Activated T-cell treated with anti-CD3 and anti-CD28 coated beads, Interleukin-2, amount 50 U/mL, for 4 hours (primary cell): ENCODE measurements around the gene COL1A1. TPM values are rescaled to one million over a fixed set of nuclear protein-coding genes. Genes with fewer than 3 reads are reported as not detected.

Experiments used
- ATAC-seq, 2 donors: fragments of 200-7000 bp; cut with Tn5 transposase; one replicate each; pipeline ENCODE4 v1.10.0; 2021
- DNase-seq: peaks from one replicate; pipeline ENCODE4 v3.0.0-alpha.2; 2020
- H3K27me3 Mint-ChIP-seq: one replicate; pipeline ENCODE4 v1.8.0; 2021; ENCODE audit warnings: low read depth, mixed read lengths
- H3K36me3 Mint-ChIP-seq: one replicate; pipeline ENCODE4 v1.8.0; 2022; ENCODE audit warnings: mixed read lengths; ENCODE audit not compliant: insufficient read depth
- H3K4me1 Mint-ChIP-seq: one replicate; pipeline ENCODE4 v1.8.0; 2021; ENCODE audit warnings: low read depth, mixed read lengths
- H3K4me3 Mint-ChIP-seq: one replicate; pipeline ENCODE4 v1.8.0; 2021; ENCODE audit warnings: mild to moderate bottlenecking, moderate library complexity, mixed read lengths
- H3K9me3 Mint-ChIP-seq: one replicate; pipeline ENCODE4 v1.8.0; 2021; ENCODE audit warnings: mixed read lengths
- total RNA-seq, 3 donors: library from RNA; stranded (reverse); gene quantifications; one replicate each; pipeline ENCODE4 v1.2.1, GENCODE V29; 2021

Gene COL1A1
- total RNA-seq, 3 donors from 2014 or later = 1.6 to 3.2 (median 2.8) TPM

DNA sequence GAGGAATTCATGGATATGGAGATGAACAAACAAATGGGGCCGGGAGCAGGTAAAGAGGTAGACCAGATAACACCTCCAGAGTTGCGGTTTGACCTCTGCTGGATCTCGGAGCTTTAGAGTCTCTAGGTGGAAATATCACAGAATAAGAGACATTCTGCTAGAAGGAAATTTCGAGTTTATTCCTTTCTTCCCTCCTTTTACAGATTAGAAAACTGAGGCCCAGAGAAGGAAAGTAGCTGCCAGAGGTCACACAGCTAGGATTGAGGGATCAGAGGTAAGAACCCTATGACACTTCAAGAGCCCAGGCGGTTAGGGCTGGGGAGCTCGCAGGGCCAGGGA, 7.7 kb upstream of the COL1A1 start:
- Mint-ChIP-seq H3K4me3 (no peak overlapping the region), H3K9me3 (no peaks in the 10 kb centered on the region), H3K27me3 (peaks cover 57% of the 10 kb centered on the region), H3K36me3 (no peaks in the 10 kb centered on the region), H3K4me1 (peaks cover 9% of the 10 kb centered on the region)
- ATAC-seq (no peak), DNase-seq (no peak)

DNA sequence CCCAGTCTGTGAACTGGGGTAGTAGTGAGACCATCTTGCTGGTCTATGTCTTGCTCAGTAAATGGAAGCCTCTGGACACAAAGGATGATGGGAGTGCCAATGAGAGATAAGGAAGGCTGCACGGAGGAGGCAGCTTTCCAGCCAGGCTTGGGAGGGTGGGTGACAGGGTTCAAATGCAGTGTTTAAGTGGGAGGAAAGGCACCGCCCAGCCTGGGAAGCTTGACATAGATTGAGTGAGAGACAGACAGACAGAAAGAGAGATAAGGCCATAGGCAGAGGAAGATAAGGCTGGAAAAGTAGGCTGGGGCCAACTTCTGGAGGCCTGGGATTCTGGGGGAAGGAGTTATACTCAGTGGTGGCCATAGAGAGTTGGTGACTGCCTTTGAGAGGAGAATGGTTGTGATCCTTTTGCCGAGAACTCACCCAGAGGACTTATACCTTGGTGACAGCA, 7.2 kb upstream of the COL1A1 start:
- Mint-ChIP-seq H3K9me3 (no peaks in the 10 kb centered on the region), H3K36me3 (no peaks in the 10 kb centered on the region), H3K4me3 (no peak overlapping the region), H3K27me3 (peaks cover 61% of the 10 kb centered on the region), H3K4me1 (peaks cover 9% of the 10 kb centered on the region)
- no peak for ATAC-seq
- DNase-seq = no peak

DNA sequence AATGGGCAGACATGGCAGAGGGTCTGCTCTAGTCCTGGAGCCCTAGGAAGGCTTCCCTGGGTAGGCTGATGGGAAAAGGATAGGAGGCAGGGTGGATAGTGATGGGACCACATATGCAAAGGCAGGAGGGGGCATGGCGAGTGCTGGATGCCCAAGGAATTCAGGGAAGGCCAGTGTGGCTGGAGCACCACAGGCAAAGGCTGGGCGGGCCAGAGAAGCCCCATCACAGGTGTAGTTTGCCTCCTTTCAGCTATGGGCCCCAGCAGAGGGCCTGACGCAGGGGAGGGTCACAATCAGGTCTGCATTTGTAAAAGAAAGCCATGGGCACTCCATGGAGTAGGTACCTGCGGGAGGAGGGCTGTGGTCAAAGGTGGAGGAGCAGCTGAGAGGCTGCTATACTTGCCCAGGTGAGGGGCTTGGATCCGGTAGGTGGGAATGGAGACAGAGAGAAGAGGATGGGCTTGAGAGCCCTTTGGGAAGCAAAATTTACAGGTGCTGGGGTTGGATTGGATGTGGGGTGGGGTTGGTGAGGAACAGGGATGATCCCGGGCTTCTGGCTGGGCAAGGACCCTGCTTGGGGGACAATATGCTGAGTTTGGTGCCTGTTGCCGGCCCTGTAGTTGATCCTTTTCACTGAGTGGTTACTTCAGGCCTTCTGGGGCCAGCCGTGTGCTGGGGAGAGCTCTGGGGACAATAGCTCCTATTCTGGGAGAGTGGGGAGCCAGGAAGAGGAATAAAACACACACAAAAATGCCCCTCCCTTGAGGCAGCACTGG, 6.5 kb upstream of the COL1A1 start:
- Mint-ChIP-seq H3K36me3 (no peaks in the 10 kb centered on the region), H3K27me3 (peaks cover 67% of the 10 kb centered on the region), H3K4me3 (no peak overlapping the region), H3K4me1 (peaks cover 6% of the 10 kb centered on the region), H3K9me3 (no peaks in the 10 kb centered on the region)
- ATAC-seq = no peak
- DNase-seq = no peak

DNA sequence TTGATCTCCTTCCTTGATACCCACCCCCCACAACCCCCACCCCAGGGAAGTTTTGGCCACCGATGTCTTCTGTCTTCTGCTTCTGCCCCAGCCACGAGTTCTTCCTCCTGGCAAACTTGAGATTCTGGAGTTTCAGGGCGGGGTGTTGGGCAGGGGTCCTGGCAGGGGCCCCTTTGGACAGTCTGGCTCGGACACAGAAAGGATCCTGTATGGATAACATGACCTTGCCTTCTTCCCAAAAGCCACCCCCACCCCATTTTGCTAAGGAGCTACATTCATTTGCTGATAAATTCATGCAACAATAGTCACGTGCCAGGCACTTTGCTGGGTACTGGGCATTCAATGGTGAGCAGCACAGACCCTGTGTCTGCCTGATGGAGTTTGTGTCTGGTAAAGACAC, 5.9 kb upstream of the COL1A1 start:
- H3K4me3 Mint-ChIP-seq = no peak overlapping the region
- H3K4me1 Mint-ChIP-seq = peaks cover 5% of the 10 kb centered on the region
- peaks cover 73% of the 10 kb centered on the region for H3K27me3 Mint-ChIP-seq
- no peak for DNase-seq
- ATAC-seq = no peak
- H3K9me3 Mint-ChIP-seq = no peaks in the 10 kb centered on the region
- no peaks in the 10 kb centered on the region for H3K36me3 Mint-ChIP-seq

DNA sequence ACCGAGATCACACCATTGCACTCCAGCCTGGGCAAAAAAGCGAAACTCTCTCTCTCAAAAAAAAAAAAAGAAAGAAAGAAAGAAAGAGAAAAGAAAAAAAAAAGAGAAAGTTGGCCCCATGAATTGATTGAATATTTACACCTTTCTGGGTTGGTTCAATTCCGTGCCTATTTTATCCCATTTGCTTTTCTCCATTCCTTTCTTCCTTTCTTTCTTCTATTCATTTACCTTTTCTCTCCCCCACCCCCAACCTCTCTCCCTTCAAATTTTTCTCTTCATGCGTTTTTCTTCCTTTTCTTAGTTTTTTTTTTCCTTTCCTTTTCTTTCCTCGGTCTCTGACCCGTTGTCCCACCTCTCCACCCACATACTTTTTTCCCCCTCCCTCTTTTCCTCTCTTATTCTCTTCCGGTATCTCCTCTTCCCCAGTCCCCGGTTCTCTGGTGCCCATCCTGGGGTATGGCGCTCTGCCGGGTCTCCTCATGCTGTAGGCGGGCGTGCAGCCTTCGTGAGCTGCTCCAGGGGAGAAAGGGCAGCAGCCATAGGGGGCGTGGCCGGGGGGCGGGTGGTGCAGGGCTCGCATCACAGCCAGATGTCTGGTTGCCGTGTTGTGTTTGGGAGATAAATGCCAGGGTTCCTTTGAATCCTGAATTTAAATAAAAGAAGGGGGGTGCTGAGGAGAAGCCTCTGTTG, 5.3 kb upstream of the COL1A1 start:
- Mint-ChIP-seq H3K4me1 (peaks cover 5% of the 10 kb centered on the region), H3K9me3 (no peaks in the 10 kb centered on the region), H3K4me3 (no peak overlapping the region), H3K27me3 (peaks cover 77% of the 10 kb centered on the region), H3K36me3 (no peaks in the 10 kb centered on the region)
- DNase-seq (no peak), ATAC-seq (no peak)

DNA sequence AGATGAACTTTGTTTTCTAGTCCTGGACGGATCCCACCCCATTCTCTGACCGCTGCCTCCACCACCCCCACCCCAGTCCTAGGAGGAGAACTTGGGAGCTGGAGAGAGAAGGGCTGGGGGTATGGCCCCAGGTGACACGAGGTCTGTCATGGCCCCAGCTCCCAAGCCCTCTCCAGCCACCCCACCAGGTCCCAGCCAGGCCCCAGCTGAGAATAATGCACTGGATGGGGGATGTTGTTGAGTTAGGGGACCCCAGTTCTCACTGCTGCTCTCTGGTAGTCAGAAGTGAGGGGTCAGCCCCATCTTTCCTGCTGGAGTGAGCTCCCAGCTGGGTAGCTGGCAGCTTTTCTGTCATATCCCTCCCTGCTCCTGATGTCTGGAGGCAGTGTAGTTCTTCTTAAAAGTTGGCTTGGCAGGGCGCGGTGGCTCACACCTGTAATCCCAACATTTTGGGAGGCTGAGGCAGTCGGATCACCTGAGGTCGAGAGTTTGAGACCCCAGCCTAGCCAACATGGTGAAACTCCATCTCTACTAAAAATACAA, 4.6 kb upstream of the COL1A1 start:
- peaks cover 77% of the 10 kb centered on the region for H3K27me3 Mint-ChIP-seq
- H3K36me3 Mint-ChIP-seq = no peaks in the 10 kb centered on the region
- no peaks in the 10 kb centered on the region for H3K9me3 Mint-ChIP-seq
- ATAC-seq (no peak), DNase-seq (no peak)
- H3K4me3 Mint-ChIP-seq = no peak overlapping the region
- H3K4me1 Mint-ChIP-seq = peaks cover 8% of the 10 kb centered on the region

DNA sequence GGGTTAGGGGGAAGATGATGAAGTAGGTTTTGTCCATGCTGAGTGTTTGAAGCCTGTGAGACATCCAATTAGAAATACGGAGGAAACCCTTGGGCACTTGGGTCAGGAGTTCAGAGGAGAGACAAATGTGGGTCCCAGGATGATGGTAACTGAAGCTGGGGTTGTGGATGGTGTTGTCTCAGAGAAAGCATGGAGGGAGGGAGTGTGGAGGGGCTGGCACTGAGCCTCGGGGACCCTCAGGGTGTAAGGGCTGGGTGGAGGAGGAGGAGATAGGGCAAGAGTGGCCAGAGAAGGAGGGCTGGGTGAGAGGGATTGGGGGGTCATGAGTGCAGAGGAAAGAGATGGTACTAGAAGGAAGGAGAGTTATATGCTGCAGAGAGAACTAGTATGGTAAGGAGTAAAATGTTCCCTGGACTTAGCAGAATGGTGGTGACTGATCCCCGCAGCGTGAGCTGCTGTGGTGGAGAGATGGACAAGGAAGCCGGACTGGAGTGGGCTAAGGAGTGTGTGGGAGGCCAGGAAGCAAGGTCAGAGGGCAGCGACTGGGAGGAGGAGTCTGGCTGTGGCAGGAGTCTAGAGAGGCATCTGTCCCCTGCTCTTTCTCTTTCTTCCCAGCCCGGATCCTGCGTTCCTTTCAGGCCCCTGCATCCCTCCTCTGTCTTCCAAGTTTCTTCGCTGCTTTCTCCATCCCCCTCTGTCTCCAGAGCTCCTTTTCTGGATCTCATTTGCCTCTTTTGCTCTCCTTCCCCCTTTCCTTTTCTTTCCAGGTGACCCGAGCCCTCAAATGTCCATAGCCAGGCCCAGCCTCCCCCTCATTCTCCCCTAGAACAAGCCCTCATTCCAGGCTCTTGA, 3.9 kb upstream of the COL1A1 start:
- ATAC-seq = no peak
- no peak overlapping the region for H3K4me3 Mint-ChIP-seq

DNA sequence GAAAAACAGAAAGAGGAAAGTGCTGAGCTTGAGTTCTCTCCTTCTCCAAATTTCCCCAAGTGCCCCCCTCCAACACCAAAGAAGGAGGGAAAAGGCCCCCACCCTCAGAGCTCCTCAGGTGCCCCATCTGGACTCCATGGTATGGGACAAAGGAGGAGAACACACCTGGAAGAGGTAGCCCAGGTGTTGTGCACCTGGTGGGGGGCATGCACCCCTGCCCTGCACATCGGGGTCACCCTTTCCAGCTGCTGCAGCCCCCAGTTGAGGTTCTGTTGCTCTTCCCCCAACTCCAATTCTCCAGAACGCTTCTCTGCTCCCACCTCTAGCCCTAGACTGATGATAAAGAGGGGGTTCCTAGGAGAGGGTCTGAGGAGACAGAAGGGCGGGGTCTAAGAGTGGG, 3.0 kb upstream of the COL1A1 start:
- Mint-ChIP-seq H3K4me3 (no peak overlapping the region), H3K9me3 (no peaks in the 10 kb centered on the region), H3K36me3 (no peaks in the 10 kb centered on the region), H3K27me3 (peaks cover 78% of the 10 kb centered on the region), H3K4me1 (peaks cover 18% of the 10 kb centered on the region)
- ATAC-seq (no peak), DNase-seq (no peak)

More for the DNA sequence above, 3.9 kb upstream of the COL1A1 start:
- Mint-ChIP-seq H3K4me1 (peaks cover 14% of the 10 kb centered on the region), H3K9me3 (no peaks in the 10 kb centered on the region), H3K27me3 (peaks cover 80% of the 10 kb centered on the region), H3K36me3 (no peaks in the 10 kb centered on the region)
- DNase-seq = no peak

DNA sequence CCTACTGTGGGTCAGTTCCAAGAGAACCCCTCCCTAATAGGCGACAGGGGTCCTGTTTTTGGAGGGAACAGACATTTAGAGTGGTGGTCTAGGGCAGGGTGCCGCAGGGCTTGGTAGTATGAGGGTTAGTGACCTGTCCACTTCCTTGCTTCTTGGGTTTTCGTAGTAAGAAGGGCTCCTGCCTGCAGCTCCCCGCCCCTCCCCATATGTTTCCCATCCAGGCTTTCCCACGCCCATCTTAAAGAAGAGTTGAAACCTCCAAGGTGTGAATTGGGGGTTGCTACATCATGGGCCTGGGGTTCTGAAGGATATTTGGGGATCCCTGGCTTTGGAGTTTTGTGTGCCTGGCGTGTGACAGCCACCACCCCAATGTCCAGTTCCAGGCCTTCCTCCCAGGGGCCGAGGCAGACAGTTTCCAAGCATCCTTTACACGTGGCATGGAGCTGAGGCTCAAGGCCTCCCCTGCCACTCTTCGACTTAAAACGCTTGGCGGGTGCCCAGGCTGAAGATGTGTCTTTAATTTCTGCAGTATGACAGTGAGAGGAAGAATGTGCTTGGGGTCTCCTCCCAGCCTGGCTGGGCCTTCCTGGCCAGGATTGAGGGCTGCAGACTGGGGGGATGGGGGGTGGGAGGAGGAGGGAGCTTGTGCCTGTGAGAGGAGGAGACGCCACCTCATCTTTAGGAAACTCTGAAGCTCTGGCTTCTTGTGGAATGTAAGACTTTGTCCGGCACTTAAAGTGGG, 2.3 kb upstream of the COL1A1 start:
- Mint-ChIP-seq H3K9me3 (no peaks in the 10 kb centered on the region), H3K36me3 (no peaks in the 10 kb centered on the region), H3K4me1 (peaks cover 20% of the 10 kb centered on the region), H3K4me3 (no peak overlapping the region), H3K27me3 (peaks cover 74% of the 10 kb centered on the region)
- ATAC-seq = no peak
- DNase-seq = no peak

DNA sequence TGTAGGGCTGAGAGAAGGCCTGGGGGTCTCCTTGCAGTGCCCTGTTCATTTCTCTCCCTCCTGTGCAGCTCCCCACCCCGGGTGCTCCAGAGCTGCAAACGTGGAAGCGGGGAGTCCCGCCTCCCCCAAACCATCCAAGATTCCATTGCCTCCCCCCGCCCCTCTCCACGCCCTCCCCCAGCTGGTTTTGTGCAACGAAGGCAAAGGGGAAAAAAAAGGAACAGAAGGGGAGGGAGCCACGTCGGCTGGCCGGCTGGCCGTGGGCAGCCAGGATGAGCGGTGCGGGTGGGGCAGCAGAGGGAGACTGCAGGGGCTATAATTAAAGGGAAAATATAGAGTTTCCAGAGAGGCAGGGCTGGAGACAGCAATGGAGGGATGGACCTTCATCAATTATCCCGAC, 1.7 kb upstream of the COL1A1 start:
- H3K4me3 Mint-ChIP-seq = no peak overlapping the region
- no peaks in the 10 kb centered on the region for H3K36me3 Mint-ChIP-seq
- H3K9me3 Mint-ChIP-seq = no peaks in the 10 kb centered on the region
- peaks cover 72% of the 10 kb centered on the region for H3K27me3 Mint-ChIP-seq
- DNase-seq (no peak), ATAC-seq (no peak)
- peaks cover 26% of the 10 kb centered on the region for H3K4me1 Mint-ChIP-seq

DNA sequence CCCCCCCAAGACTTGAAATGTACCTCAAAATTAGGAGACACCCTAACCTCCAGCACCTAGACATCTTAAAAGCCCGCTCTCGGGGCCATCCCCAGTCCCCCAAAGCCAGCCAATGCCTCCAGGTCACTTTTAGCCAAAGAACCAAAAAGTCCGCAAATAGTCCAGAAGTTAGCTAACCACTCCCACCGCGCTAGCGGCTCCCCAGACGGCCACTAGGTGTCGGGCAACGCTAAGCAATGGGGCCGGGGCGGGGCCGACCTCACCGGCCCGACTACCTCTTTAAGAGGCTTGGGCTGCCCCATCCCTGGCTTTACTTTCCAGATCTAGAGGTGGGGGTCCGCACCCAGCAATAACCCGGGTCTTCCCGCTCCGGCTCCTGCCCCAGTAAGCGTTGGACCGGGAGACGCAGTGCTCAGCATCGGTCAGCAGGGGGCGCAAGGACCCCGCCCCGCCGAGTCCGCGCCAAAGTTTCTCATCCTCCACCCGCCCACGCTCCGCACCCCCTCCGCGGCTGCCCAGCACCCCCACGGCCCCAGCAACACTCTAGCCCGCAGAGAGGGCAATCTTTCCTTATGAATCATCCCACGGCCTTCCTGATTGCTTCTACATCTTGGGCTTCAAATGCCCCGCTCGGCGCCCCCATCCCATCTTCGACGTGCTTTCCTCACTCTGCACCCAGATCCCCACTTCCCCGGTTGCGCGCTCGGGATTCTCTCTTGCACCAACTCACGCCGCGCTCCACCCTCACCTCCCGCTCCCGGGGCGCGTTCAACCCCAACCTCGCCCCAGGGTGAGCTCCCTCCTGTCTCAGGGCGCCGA, 765 bp downstream of the COL1A1 start:
- no peaks in the 10 kb centered on the region for H3K36me3 Mint-ChIP-seq
- peak overlapping the region; percentile 71 for H3K4me3 Mint-ChIP-seq
- DNase-seq (peak; percentile 74), ATAC-seq (peak; percentile 85 to 86)
- no peaks in the 10 kb centered on the region for H3K9me3 Mint-ChIP-seq
- peaks cover 21% of the 10 kb centered on the region for H3K4me1 Mint-ChIP-seq
- peaks cover 53% of the 10 kb centered on the region for H3K27me3 Mint-ChIP-seq

DNA sequence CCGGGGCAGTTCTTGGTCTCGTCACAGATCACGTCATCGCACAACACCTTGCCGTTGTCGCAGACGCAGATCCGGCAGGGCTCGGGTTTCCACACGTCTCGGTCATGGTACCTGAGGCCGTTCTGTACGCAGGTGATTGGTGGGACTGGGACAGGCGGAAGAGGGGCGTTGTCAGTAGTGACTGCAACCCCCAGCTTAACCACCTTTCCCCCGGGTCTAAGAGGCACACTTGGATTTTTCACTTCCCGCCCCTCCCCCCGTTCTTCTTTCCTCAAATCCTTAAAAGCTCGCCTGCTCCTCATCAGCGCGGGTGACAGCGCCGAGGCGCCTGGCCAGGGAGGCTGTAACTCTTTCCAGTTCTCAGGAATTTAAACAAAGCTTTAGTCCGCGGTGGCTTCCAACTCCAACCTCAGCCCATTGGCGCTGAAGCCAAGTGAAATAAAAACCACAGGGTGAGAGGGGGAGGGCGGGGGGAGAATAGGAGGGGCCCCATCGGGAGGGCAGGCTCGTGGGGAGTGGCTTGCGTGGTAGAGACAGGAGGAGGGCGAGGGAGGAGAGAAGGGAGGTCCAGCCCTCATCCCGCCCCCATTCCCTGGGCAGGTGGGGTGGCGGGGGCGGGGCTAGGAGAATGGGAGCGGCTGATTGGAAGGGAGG, 1.5 kb downstream of the COL1A1 start:
- H3K4me3 Mint-ChIP-seq = peak overlapping the region; percentile 71
- ATAC-seq (peak; percentile 70 to 77), DNase-seq (peak; percentile 57)
- H3K4me1 Mint-ChIP-seq = peaks cover 21% of the 10 kb centered on the region
- H3K27me3 Mint-ChIP-seq = peaks cover 45% of the 10 kb centered on the region
- no peaks in the 10 kb centered on the region for H3K9me3 Mint-ChIP-seq
- no peaks in the 10 kb centered on the region for H3K36me3 Mint-ChIP-seq
